H9 (cell line): ENCODE measurements around the gene LRRN4CL. TPM values are rescaled to one million over a fixed set of nuclear protein-coding genes. Genes with fewer than 3 reads are reported as not detected.

Source experiments
- DNase-seq: peaks from one replicate; pipeline ENCODE4 v3.0.0-alpha.2; 2017
- H2AFZ ChIP-seq: one replicate; pipeline ENCODE4 v1.6.1; 2013; ENCODE audit warnings: mild to moderate bottlenecking, low read length, control low read depth, moderate library complexity
- H2AK5ac ChIP-seq: 2 replicates; pipeline ENCODE4 v1.6.1; 2013; ENCODE audit warnings: low read length, control low read depth, mixed read lengths; ENCODE audit not compliant: insufficient read length
- H2BK120ac ChIP-seq: one replicate; pipeline ENCODE4 v1.6.1; 2013; ENCODE audit warnings: low read depth, mild to moderate bottlenecking, low read length, control low read depth, inconsistent platforms; ENCODE audit not compliant: poor library complexity, severe bottlenecking
- H2BK12ac ChIP-seq: 2 replicates; pipeline ENCODE4 v1.6.1; 2013; ENCODE audit warnings: low read length, control low read depth, mixed read lengths, low read depth; ENCODE audit not compliant: insufficient read length
- H2BK15ac ChIP-seq: 2 replicates; pipeline ENCODE4 v1.6.1; 2013; ENCODE audit warnings: low read depth, low read length, control low read depth
- H2BK20ac ChIP-seq: one replicate; pipeline ENCODE4 v1.6.1; 2013; ENCODE audit warnings: low read depth, mild to moderate bottlenecking, low read length, control low read depth, inconsistent platforms; ENCODE audit not compliant: poor library complexity, severe bottlenecking
- H2BK5ac ChIP-seq: 2 replicates; pipeline ENCODE4 v1.6.1; 2013; ENCODE audit warnings: low read length, control low read depth, mixed read lengths; ENCODE audit not compliant: insufficient read length
- H3K14ac ChIP-seq: 2 replicates; pipeline ENCODE4 v1.6.1; 2013; ENCODE audit warnings: low read length, control low read depth; ENCODE audit not compliant: insufficient read depth
- H3K18ac ChIP-seq: 2 replicates; pipeline ENCODE4 v1.6.1; 2013; ENCODE audit warnings: low read depth, mild to moderate bottlenecking, mixed read lengths, low read length, control low read depth; ENCODE audit not compliant: insufficient read length
- H3K23ac ChIP-seq: 2 replicates; pipeline ENCODE4 v1.6.1; 2013; ENCODE audit warnings: low read length, control low read depth, mixed read lengths, low read depth; ENCODE audit not compliant: insufficient read length
- H3K23me2 ChIP-seq: 2 replicates; pipeline ENCODE4 v1.6.1; 2013; ENCODE audit warnings: low read depth, mild to moderate bottlenecking, mixed read lengths, low read length, control low read depth; ENCODE audit not compliant: insufficient read length, poor library complexity, severe bottlenecking
- H3K27ac ChIP-seq: 2 replicates; pipeline ENCODE4 v1.5.1; 2013; ENCODE audit warnings: low read length, control low read depth, mixed read lengths, low read depth; ENCODE audit not compliant: insufficient read length
- H3K27me3 ChIP-seq: 2 replicates; pipeline ENCODE4 v1.6.1; 2013; ENCODE audit warnings: low read length, control low read depth, inconsistent platforms; ENCODE audit not compliant: insufficient read depth
- H3K4ac ChIP-seq: 2 replicates; pipeline ENCODE4 v1.6.1; 2013; ENCODE audit warnings: low read depth, mild to moderate bottlenecking, control low read depth, inconsistent platforms, low read length, moderate library complexity
- H3K4me1 ChIP-seq: 2 replicates; pipeline ENCODE4 v1.6.1; 2013; ENCODE audit warnings: low read length, control low read depth, inconsistent platforms; ENCODE audit not compliant: insufficient read depth
- H3K4me2 ChIP-seq: 2 replicates; pipeline ENCODE4 v1.6.1; 2013; ENCODE audit warnings: low read length, control low read depth, mixed read lengths; ENCODE audit not compliant: insufficient read length, insufficient read depth
- H3K56ac ChIP-seq: 2 replicates; pipeline ENCODE4 v1.6.1; 2013; ENCODE audit warnings: low read depth, mild to moderate bottlenecking, mixed read lengths, low read length, control low read depth; ENCODE audit not compliant: insufficient read length
- H3K79me1 ChIP-seq: 2 replicates; pipeline ENCODE4 v1.6.1; 2013; ENCODE audit warnings: low read depth, mild to moderate bottlenecking, moderate library complexity, low read length, control low read depth, inconsistent platforms; ENCODE audit not compliant: insufficient read depth, poor library complexity, severe bottlenecking
- H3K79me2 ChIP-seq: 2 replicates; pipeline ENCODE4 v1.6.1; 2013; ENCODE audit warnings: low read length, control low read depth, inconsistent platforms; ENCODE audit not compliant: insufficient read depth
- H3K9ac ChIP-seq: 2 replicates; pipeline ENCODE4 v1.6.1; 2013; ENCODE audit warnings: low read length, control low read depth, mixed read lengths; ENCODE audit not compliant: insufficient read length; ENCODE audit errors: extremely low read depth
- H3K9me3 ChIP-seq: one replicate; pipeline ENCODE4 v1.6.1; 2013; ENCODE audit warnings: low read depth, low read length, inconsistent platforms; ENCODE audit not compliant: control insufficient read depth
- H3T11ph ChIP-seq: one replicate; pipeline ENCODE4 v1.6.1; 2013; ENCODE audit warnings: mild to moderate bottlenecking, low read length, control low read depth, inconsistent platforms
- H4K20me1 ChIP-seq: one replicate; pipeline ENCODE4 v1.6.1; 2013; ENCODE audit not compliant: control insufficient read depth, insufficient read length, insufficient read depth
- H4K5ac ChIP-seq: 2 replicates; pipeline ENCODE4 v1.6.1; 2013; ENCODE audit warnings: low read depth, mild to moderate bottlenecking, mixed read lengths, low read length, control low read depth; ENCODE audit not compliant: insufficient read length
- H4K8ac ChIP-seq: replicated peaks from 2 replicates; pipeline ENCODE4 v1.6.1; 2013; ENCODE audit warnings: low read length, control low read depth, mixed read lengths, low read depth; ENCODE audit not compliant: insufficient read length
- H4K91ac ChIP-seq: 2 replicates; pipeline ENCODE4 v1.6.1; 2013; ENCODE audit warnings: low read depth, mild to moderate bottlenecking, moderate library complexity, mixed read lengths, low read length, control low read depth; ENCODE audit not compliant: insufficient read length
- H3K27ac Mint-ChIP-seq, 3 experiments: 2 replicates in 2 of 3; 3 replicates in 1 of 3; pipeline ENCODE4 v1.8.0; 2020 to 2021; ENCODE audit warnings: mixed read lengths in 3 of 3, mild to moderate bottlenecking in 1 of 3, moderate library complexity in 1 of 3
- H3K27me3 Mint-ChIP-seq: 2 replicates; pipeline ENCODE4 v1.8.0; 2021; ENCODE audit warnings: low read depth, mild to moderate bottlenecking, moderate library complexity, mixed read lengths
- H3K36me3 Mint-ChIP-seq, 3 experiments: 2 replicates in 2 of 3; 3 replicates in 1 of 3; pipeline ENCODE4 v1.8.0; 2020 to 2021; ENCODE audit warnings: low read depth in 3 of 3, mixed read lengths in 3 of 3; ENCODE audit not compliant: insufficient read depth in 1 of 3
- H3K4me1 Mint-ChIP-seq, 2 experiments: 2 replicates each; pipeline ENCODE4 v1.8.0; 2020; ENCODE audit warnings: mixed read lengths in 2 of 2
- H3K4me3 Mint-ChIP-seq, 2 experiments: 2 replicates in 1 of 2; 3 replicates in 1 of 2; pipeline ENCODE4 v1.8.0; 2020 to 2021; ENCODE audit warnings: mild to moderate bottlenecking in 2 of 2, mixed read lengths in 2 of 2, moderate library complexity in 1 of 2
- H3K9me3 Mint-ChIP-seq, 2 experiments: 2 replicates in 1 of 2; 3 replicates in 1 of 2; pipeline ENCODE4 v1.8.0; 2020; ENCODE audit warnings: mild to moderate bottlenecking in 2 of 2, mixed read lengths in 2 of 2, moderate library complexity in 1 of 2
- CTCF ChIP-seq: fragments of 200-600 bp; sonication (generic); conservative IDR thresholded peaks from 3 replicates; pipeline ENCODE4 v1.8.0; 2021; ENCODE audit warnings: antibody characterized with exemption, mild to moderate bottlenecking
- WGBS: extraction: QIAGEN DNeasy Blood & Tissue Kit; methylation state at CpG from one replicate; pipeline ENCODE4 v1.1.7; 2013; ENCODE audit warnings: missing lambda C conversion rate, low lambda C conversion rate, mixed read lengths; ENCODE audit not compliant: insufficient read length; ENCODE audit errors: extremely low coverage; 5-methylcytosine and 5-hydroxymethylcytosine counted together
- total RNA-seq: library from RNA; stranded (reverse); gene quantifications from 2 replicates; pipeline ENCODE4 v1.2.1, GENCODE V29; 2021

The LRRN4CL gene
- total RNA-seq, 1 experiment from 2014 or later = 0.59 TPM

GRCh38 chr11:62707277-62707861 lies 18.0 kb upstream of the LRRN4CL start, which contains the start of the genes BSCL2 and GNG3:
Gene BSCL2, minus strand, starts transcription at chr11:62707424. Its CDS starts 229 bp downstream, at chr11:62707195.
Gene GNG3, plus strand, starts transcription at chr11:62707676. Its CDS starts 620 bp downstream, at chr11:62708296.
- Mint-ChIP-seq H3K27me3 (no peaks in the 10 kb centered on the region), H3K9me3 (no peaks in the 10 kb centered on the region; a peak in 1 of 5 replicates), H3K4me3 (peak within 1 kb of the TSS; percentile 84 to 91), H3K27ac (peak within 1 kb of the TSS; percentile 96 to 100 (median 97)), H3K36me3 (peaks cover 20 to 34% (median 22%) of the 10 kb centered on the region in 3 experiments), H3K4me1 (peaks cover 39 to 44% of the 10 kb centered on the region in 2 experiments)
- WGBS = no CpG with 5 or more reads among the region's 10 CpGs
- no peak within 1 kb of the TSS for H4K8ac ChIP-seq
- peak within 1 kb of the TSS; percentile 99 for H3K4me2 ChIP-seq
- no peak for TF ChIP-seq CTCF
- no peak within 1 kb of the TSS for H2BK120ac ChIP-seq
- no peak within 1 kb of the TSS for H4K5ac ChIP-seq
- no peak within 1 kb of the TSS for H2AFZ ChIP-seq
- H3K56ac ChIP-seq = no peak within 1 kb of the TSS
- no peak within 1 kb of the TSS for H2BK15ac ChIP-seq
- no peaks in the 10 kb centered on the region for H3K27me3 ChIP-seq
- H3K79me1 ChIP-seq = no peaks in the 10 kb centered on the region
- no peaks in the 10 kb centered on the region for H4K20me1 ChIP-seq
- H3K9ac ChIP-seq = peak within 1 kb of the TSS; percentile 67
- no peaks in the 10 kb centered on the region for H3K9me3 ChIP-seq
- H4K91ac ChIP-seq = no peak within 1 kb of the TSS
- no peak within 1 kb of the TSS for H3T11ph ChIP-seq
- no peak within 1 kb of the TSS for H2BK5ac ChIP-seq
- no peak within 1 kb of the TSS for H2BK20ac ChIP-seq
- peaks cover 2% of the 10 kb centered on the region; the same call in 1 of the 2 replicates for H3K4me1 ChIP-seq
- peaks cover 28% of the 10 kb centered on the region for H3K23me2 ChIP-seq
- H3K23ac ChIP-seq = no peak within 1 kb of the TSS
- no peak within 1 kb of the TSS for H3K4ac ChIP-seq
- no peak within 1 kb of the TSS for H2AK5ac ChIP-seq
- peak; percentile 99 for DNase-seq
- H3K27ac ChIP-seq = no peak within 1 kb of the TSS
- peak within 1 kb of the TSS; percentile 69 for H3K14ac ChIP-seq
- peak within 1 kb of the TSS; percentile 37 for H3K18ac ChIP-seq
- no peak within 1 kb of the TSS for H2BK12ac ChIP-seq
- H3K79me2 ChIP-seq = no peaks in the 10 kb centered on the region; the same call in 1 of the 2 replicates
